ENCODE data around the gene FLRT3.

DNA sequence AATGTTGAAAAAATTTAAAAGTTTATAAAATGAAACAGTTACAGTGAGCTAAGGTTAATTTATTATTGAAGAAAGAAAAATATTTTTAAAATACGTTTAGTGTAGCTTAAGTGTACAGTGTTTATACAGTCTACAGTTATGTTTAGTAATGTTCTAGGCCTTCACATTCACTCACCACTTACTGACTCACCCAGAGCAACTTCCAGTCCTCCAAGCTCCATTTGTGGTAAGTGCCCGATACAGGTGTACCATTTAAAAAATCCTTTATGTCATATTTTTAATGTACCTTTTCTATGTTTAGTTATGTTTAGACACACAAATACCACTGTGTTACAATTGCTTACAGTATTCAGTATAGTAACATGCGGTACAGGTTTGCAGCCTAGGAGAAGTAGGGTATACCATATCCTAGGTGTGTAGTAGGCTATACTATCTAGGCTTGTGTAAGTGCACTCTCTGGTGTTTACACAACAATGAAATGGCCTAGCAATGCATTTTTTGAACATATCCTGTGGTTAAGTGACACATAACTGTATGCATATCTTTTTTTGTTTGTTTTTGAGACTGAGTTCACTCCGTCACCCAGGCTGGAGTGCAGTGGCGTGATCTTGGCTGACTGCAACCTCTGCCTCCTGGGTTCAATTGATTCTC, 26.3 kb downstream of the FLRT3 start:
- TF ChIP-seq CTCF (IDR thresholded peaks at IDR 0.05; ENCODE audit: insufficient read depth, low read depth, low read length) (no peak), EZH2 (IDR thresholded peaks at IDR 0.05; ENCODE audit: insufficient read depth, low read length) (no peak)
